Measurements from ENCODE around the gene HMCN2. TPM values are rescaled to one million over a fixed set of nuclear protein-coding genes. Genes with fewer than 3 reads are reported as not detected.

The HMCN2 gene
- total and polyA plus RNA-seq, 2 donors (not counting 3 experiments of a cell fraction or from before 2014, with no cell fraction given) = 0.04 to 0.24 TPM

GRCh38 chr9:130316430-130316829, 50.9 kb downstream of the HMCN2 start:
- BruUV-seq (replicated peaks) = no TSS peak
- dilution Hi-C loops (cut with MboI; ENCODE audit: extremely low pct_ligation_motif_present, low sequenced_read_pairs) = no loop called here
- intact Hi-C loops (cut with micrococcal nuclease) = no loop called here
- TF ChIP-seq FOS (IDR thresholded peaks at IDR 0.05; ENCODE audit: borderline replicate concordance, insufficient read depth, low read length) (no peak), POLR2A (IDR thresholded peaks at IDR 0.05; ENCODE audit: low read depth, low read length) (no peak), EZH2 (IDR thresholded peaks at IDR 0.05; ENCODE audit: borderline replicate concordance, low read depth, low read length, severe bottlenecking) (no peak), MYC (IDR thresholded peaks at IDR 0.05; ENCODE audit: low read depth, low read length) (no peak), JUN (IDR thresholded peaks at IDR 0.05; ENCODE audit: borderline replicate concordance, insufficient read depth, insufficient read length, low read depth) (no peak), CTCF (IDR thresholded peaks at IDR 0.05; ENCODE audit: extremely low read depth in 1 of 2, insufficient read depth in 1 of 2, low read depth in 1 of 2, low read length in 2 of 2) (no peak), POLR2AphosphoS5 (IDR thresholded peaks at IDR 0.05; ENCODE audit: insufficient read depth, low read depth, low read length) (no peak), MAX (IDR thresholded peaks at IDR 0.05; ENCODE audit: insufficient read depth, insufficient read length) (no peak), GATA2 (IDR thresholded peaks at IDR 0.05; ENCODE audit: insufficient read depth, insufficient read length, low read depth, low read length) (no peak)
- FAIRE-seq (no peak), DNase-seq (ENCODE audit: low read depth, low spot score) (no peak)
- POLR2A ChIA-PET = no interaction called here
- Histone ChIP-seq H3K9me3 (replicated peaks; ENCODE audit: control insufficient read depth, insufficient read depth, low read length) (no peaks in the 10 kb centered on the region), H3K79me2 (ENCODE audit: control insufficient read depth, insufficient read depth, low read length) (no peaks in the 10 kb centered on the region), H3K4me3 (replicated peaks in 1 of 3; ENCODE audit: insufficient read depth in 1 of 3, low read depth in 1 of 3, low read length in 3 of 3) (no peak overlapping the region), H3K4me1 (ENCODE audit: control insufficient read depth, extremely low read depth, insufficient read depth, low read length) (peaks cover 8% of the 10 kb centered on the region), H3K4me2 (ENCODE audit: insufficient read depth, low read length) (no peak overlapping the region), H2AFZ (ENCODE audit: low read depth, low read length) (no peak overlapping the region), H3K9me1 (replicated peaks; ENCODE audit: control insufficient read depth, extremely low read depth, insufficient read depth, low read length) (no peaks in the 10 kb centered on the region), H3K9ac (replicated peaks; ENCODE audit: extremely low read depth, insufficient read depth, low read length) (no peak overlapping the region), H3K36me3 (ENCODE audit: control insufficient read depth in 2 of 2, extremely low read depth in 1 of 2, insufficient read depth in 2 of 2, low read length in 2 of 2) (no peaks in the 10 kb centered on the region), H4K20me1 (replicated peaks; ENCODE audit: control insufficient read depth, extremely low read depth, insufficient read depth, low read length) (no peaks in the 10 kb centered on the region), H3K27ac (ENCODE audit: insufficient read depth, low read depth, low read length) (no peak overlapping the region), H3K27me3 (ENCODE audit: control insufficient read depth in 2 of 2, insufficient read depth in 2 of 2, low read length in 2 of 2) (peaks cover 5 to 10% of the 10 kb centered on the region in 2 experiments)
- CTCF ChIA-PET = interaction anchor here (1.0 kb wide), 1 partner anchor 20 kb away, joined by 3 read pairs; no protein-coding TSS in a partner anchor
